ENCODE measurements around the gene SETDB2.

- TF ChIP-seq MAX (IDR thresholded peaks at IDR 0.05), result no peak
- TF ChIP-seq ATAD3A (CRISPR knock-in tag; IDR thresholded peaks at IDR 0.05), result no peak
These were observed 20.0 kb downstream of the SETDB2 start for GRCh38 chr13:49464085-49464484.
